ENCODE data around the gene RGS12. TPM values are rescaled to one million over a fixed set of nuclear protein-coding genes. Genes with fewer than 3 reads are reported as not detected.

RGS12 gene
- total RNA-seq, 1 donor from 2014 or later, result 21.9 TPM

DNA sequence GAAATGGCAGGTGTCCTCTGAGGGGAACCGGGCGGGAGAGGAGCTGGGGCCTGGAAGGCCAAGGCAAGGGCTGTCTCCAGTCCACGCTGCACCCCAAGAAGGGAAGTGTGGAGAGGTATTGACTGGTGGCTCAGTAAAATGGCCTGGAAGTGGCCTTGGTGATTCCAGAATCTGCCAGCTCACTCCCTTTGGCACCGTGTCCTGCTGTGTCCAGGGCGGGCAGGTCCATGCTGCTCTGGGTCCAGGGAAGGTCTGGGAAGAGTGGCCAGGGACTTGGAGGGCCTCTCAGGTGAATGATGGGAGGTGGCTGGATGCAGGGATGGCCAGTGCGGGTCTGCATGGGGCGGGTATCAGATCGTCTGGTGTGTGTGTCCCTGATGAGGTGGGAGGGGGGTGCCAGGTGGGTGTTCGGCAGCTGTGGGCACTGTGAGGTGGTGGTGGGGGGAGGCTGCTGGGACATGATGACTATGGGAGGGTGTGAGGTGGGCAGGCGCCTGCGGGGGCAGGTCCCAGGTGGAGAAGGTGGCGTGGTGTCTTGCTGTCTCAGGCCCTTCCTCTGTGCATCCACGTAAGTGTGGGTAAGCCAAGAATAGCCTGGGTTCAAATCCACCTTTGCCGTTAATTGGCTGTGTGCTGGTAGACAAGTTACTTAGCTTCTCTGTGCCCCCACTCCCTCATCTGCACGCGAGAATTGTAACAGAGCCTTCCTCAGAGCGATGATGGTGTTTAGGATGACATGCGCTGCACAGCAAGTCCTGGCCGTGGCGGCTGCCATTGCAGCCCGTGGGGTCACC, 17.7 kb downstream of the RGS12 start:
- H3K4me2 ChIP-seq (ENCODE audit: low read length), result no peak overlapping the region
- H3K4me3 Mint-ChIP-seq (ENCODE audit: unreplicated experiment), result no peak overlapping the region
- TF ChIP-seq, protein P1, sequence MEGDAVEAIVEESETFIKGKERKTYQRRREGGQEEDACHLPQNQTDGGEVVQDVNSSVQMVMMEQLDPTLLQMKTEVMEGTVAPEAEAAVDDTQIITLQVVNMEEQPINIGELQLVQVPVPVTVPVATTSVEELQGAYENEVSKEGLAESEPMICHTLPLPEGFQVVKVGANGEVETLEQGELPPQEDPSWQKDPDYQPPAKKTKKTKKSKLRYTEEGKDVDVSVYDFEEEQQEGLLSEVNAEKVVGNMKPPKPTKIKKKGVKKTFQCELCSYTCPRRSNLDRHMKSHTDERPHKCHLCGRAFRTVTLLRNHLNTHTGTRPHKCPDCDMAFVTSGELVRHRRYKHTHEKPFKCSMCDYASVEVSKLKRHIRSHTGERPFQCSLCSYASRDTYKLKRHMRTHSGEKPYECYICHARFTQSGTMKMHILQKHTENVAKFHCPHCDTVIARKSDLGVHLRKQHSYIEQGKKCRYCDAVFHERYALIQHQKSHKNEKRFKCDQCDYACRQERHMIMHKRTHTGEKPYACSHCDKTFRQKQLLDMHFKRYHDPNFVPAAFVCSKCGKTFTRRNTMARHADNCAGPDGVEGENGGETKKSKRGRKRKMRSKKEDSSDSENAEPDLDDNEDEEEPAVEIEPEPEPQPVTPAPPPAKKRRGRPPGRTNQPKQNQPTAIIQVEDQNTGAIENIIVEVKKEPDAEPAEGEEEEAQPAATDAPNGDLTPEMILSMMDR (IDR thresholded peaks at IDR 0.05; ENCODE audit: insufficient read depth, low read depth, low read length), result no peak
- no peak for TF ChIP-seq EZH2 (IDR thresholded peaks at IDR 0.05; ENCODE audit: insufficient read depth, low read length)
- no peaks in the 10 kb centered on the region for H3K9me3 ChIP-seq (ENCODE audit: insufficient read depth, low read depth, low read length)
- H2AFZ ChIP-seq (ENCODE audit: low read depth, low read length), result no peak overlapping the region
- peaks cover 84% of the 10 kb centered on the region for H4K20me1 ChIP-seq (ENCODE audit: insufficient read depth, low read length)
- no peaks in the 10 kb centered on the region for H3K9me3 Mint-ChIP-seq (ENCODE audit: unreplicated experiment)
- H3K27me3 ChIP-seq (ENCODE audit: insufficient read depth, low read length), result no peaks in the 10 kb centered on the region
- H3K36me3 Mint-ChIP-seq (ENCODE audit: low read depth, unreplicated experiment), result no peaks in the 10 kb centered on the region
- H3K4me1 ChIP-seq (ENCODE audit: insufficient read depth, low read length), result peaks cover 4% of the 10 kb centered on the region
- H3K27ac ChIP-seq (ENCODE audit: low read depth, low read length), result no peak overlapping the region
- no peak overlapping the region for H3K9ac ChIP-seq (ENCODE audit: low read length)
- peaks cover 7% of the 10 kb centered on the region for H3K4me1 Mint-ChIP-seq (ENCODE audit: low read depth, unreplicated experiment)
- DNase-seq (ENCODE audit: low read depth) (no peak), FAIRE-seq (no peak)
- peaks cover 61% of the 10 kb centered on the region for H3K79me2 ChIP-seq (ENCODE audit: insufficient read depth, low read length)
- no peak overlapping the region for H3K27ac Mint-ChIP-seq (ENCODE audit: unreplicated experiment)
- H3K4me3 ChIP-seq (ENCODE audit: insufficient read depth, low read depth, low read length), result no peak overlapping the region
- peaks cover 12% of the 10 kb centered on the region for H3K27me3 Mint-ChIP-seq (ENCODE audit: low read depth, unreplicated experiment)
- H3K36me3 ChIP-seq (ENCODE audit: insufficient read depth, low read length), result no peaks in the 10 kb centered on the region

GRCh38 chr4:3311095-3311372, 18.2 kb downstream of the RGS12 start:
- H3K4me1 ChIP-seq (ENCODE audit: insufficient read depth, low read length), result no peaks in the 10 kb centered on the region
- no peak overlapping the region for H3K27ac ChIP-seq (ENCODE audit: low read depth, low read length)
- no peak overlapping the region for H3K27ac Mint-ChIP-seq (ENCODE audit: unreplicated experiment)
- peaks cover 12% of the 10 kb centered on the region for H3K27me3 Mint-ChIP-seq (ENCODE audit: low read depth, unreplicated experiment)
- H3K9ac ChIP-seq (ENCODE audit: low read length), result no peak overlapping the region
- no peaks in the 10 kb centered on the region for H3K9me3 ChIP-seq (ENCODE audit: insufficient read depth, low read depth, low read length)
- H3K4me2 ChIP-seq (ENCODE audit: low read length), result no peak overlapping the region
- no peak overlapping the region for H3K4me3 ChIP-seq (ENCODE audit: insufficient read depth, low read depth, low read length)
- no peak for FAIRE-seq
- no peaks in the 10 kb centered on the region for H3K36me3 Mint-ChIP-seq (ENCODE audit: low read depth, unreplicated experiment)
- no peak overlapping the region for H2AFZ ChIP-seq (ENCODE audit: low read depth, low read length)
- no peak for DNase-seq (ENCODE audit: low read depth)
- no peaks in the 10 kb centered on the region for H3K27me3 ChIP-seq (ENCODE audit: insufficient read depth, low read length)
- peaks cover 1% of the 10 kb centered on the region for H3K4me1 Mint-ChIP-seq (ENCODE audit: low read depth, unreplicated experiment)
- H3K4me3 Mint-ChIP-seq (ENCODE audit: unreplicated experiment), result no peak overlapping the region
- no peaks in the 10 kb centered on the region for H3K9me3 Mint-ChIP-seq (ENCODE audit: unreplicated experiment)
- H3K36me3 ChIP-seq (ENCODE audit: insufficient read depth, low read length), result no peaks in the 10 kb centered on the region
- peaks cover 56% of the 10 kb centered on the region for H3K79me2 ChIP-seq (ENCODE audit: insufficient read depth, low read length)
- peaks cover 81% of the 10 kb centered on the region for H4K20me1 ChIP-seq (ENCODE audit: insufficient read depth, low read length)
- TF ChIP-seq EZH2 (IDR thresholded peaks at IDR 0.05; ENCODE audit: insufficient read depth, low read length), result no peak
- TF ChIP-seq, protein P1 (IDR thresholded peaks at IDR 0.05; ENCODE audit: insufficient read depth, low read depth, low read length), result no peak

GRCh38 chr4:3311489-3312171, 18.8 kb downstream of the RGS12 start:
- Histone ChIP-seq H4K20me1 (ENCODE audit: insufficient read depth, low read length) (peaks cover 76% of the 10 kb centered on the region), H3K9ac (ENCODE audit: low read length) (no peak overlapping the region), H3K4me1 (ENCODE audit: insufficient read depth, low read length) (no peaks in the 10 kb centered on the region), H3K36me3 (ENCODE audit: insufficient read depth, low read length) (no peaks in the 10 kb centered on the region), H2AFZ (ENCODE audit: low read depth, low read length) (no peak overlapping the region), H3K9me3 (ENCODE audit: insufficient read depth, low read depth, low read length) (no peaks in the 10 kb centered on the region), H3K27me3 (ENCODE audit: insufficient read depth, low read length) (no peaks in the 10 kb centered on the region), H3K4me2 (ENCODE audit: low read length) (no peak overlapping the region), H3K27ac (ENCODE audit: low read depth, low read length) (no peak overlapping the region), H3K4me3 (ENCODE audit: insufficient read depth, low read depth, low read length) (no peak overlapping the region), H3K79me2 (ENCODE audit: insufficient read depth, low read length) (peaks cover 50% of the 10 kb centered on the region)
- Mint-ChIP-seq H3K4me1 (ENCODE audit: low read depth, unreplicated experiment) (no peaks in the 10 kb centered on the region), H3K27ac (ENCODE audit: unreplicated experiment) (no peak overlapping the region), H3K27me3 (ENCODE audit: low read depth, unreplicated experiment) (peaks cover 12% of the 10 kb centered on the region), H3K36me3 (ENCODE audit: low read depth, unreplicated experiment) (peaks cover 1% of the 10 kb centered on the region), H3K4me3 (ENCODE audit: unreplicated experiment) (no peak overlapping the region), H3K9me3 (ENCODE audit: unreplicated experiment) (no peaks in the 10 kb centered on the region)
- TF ChIP-seq EZH2 (IDR thresholded peaks at IDR 0.05; ENCODE audit: insufficient read depth, low read length), result no peak
- DNase-seq (ENCODE audit: low read depth), result no peak
- no peak for FAIRE-seq
